HG02870 (cell line): ENCODE results near the gene FKBP5.
"Not testable (repeated sequence)": the region's sequence is repeated elsewhere in the genome, so short reads cannot be mapped to it uniquely, and the experiment has no call there.

Source experiments
- ATAC-seq: cut with Tn5 transposase; IDR thresholded peaks from one replicate; pipeline ENCODE4 v1.9.1; 2021; ENCODE audit warnings: mild to moderate bottlenecking, moderate library complexity; ENCODE audit not compliant: unreplicated experiment

Gene FKBP5

DNA sequence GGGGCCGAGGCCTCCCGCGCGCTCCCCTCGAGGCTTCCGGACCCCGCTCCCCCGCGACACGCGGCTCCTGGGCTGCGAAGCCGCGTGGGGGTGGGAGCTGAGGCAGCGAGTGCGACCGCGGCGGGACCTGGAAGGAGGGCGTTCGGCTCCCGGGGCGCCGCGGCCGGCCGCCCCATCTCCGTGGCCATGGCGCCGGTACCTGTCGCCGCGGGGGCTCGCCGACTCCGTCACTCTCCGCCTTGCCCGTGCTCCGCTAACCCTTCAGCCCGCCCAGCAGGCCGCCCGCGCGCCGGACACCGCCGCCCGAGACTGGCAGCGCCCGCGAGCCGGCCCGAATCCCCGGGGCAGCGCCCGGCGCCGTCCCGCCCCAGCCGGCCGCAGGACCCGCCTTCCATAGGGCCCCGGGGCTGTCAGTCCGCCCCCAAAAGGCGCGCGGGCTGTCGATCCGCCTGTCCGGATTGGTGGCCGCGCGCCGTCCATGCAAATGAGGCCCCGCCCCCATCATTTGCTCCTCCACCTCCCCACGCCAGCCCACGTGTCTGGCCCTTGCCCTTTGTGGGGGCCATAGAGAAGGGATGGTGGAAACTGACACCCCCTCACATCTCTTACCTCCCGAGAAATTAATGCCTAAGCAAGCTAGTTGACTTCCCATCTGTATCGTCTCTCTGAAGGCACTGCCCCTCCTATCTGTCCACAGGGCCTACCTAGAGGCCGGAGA, at the start of gene FKBP5:
TSS of gene FKBP5 (minus strand) at position 311 of the 718 bp plus-strand sequence. CDS start 46,091 bp downstream, outside the sequence.
- peak; percentile 73 for ATAC-seq

DNA sequence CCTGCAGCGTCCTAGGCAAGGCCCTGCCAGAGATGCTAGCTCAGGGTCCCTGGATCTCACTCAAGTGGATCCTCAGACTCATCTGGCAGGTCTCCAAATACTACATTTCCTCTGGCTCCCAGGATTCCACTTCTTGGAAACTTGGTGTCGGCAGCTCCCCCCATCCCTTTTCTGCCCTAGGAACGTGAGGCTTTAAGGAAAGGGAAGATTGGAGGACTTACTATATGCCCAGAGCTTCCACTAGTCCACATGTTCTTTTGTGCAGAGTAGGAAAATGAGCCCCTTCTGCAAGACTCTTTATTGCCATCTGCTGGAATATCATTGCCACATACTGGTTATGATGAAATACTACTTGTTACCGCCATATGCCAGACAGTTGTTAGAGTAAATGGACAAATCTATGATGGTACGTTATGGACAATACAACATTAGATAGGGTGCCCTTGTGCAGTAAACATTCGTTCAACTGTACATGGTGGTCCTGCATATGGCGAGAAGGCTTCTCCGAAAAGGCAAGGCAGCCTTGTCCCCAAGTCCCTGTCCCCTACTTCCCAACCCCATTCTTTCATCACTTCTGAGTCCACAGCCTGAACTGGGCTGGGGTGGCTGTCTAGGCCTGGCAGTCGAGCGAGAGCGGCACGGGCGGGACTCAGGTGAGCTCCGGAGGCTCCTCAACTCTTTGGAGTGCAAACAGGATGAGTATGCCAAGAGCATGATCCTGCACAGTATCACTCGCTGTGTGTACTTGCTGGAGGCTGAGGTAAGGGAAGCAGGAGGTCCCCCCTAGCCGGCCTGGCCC, 48.9 kb upstream of the FKBP5 start:
- ATAC-seq = no peak

DNA sequence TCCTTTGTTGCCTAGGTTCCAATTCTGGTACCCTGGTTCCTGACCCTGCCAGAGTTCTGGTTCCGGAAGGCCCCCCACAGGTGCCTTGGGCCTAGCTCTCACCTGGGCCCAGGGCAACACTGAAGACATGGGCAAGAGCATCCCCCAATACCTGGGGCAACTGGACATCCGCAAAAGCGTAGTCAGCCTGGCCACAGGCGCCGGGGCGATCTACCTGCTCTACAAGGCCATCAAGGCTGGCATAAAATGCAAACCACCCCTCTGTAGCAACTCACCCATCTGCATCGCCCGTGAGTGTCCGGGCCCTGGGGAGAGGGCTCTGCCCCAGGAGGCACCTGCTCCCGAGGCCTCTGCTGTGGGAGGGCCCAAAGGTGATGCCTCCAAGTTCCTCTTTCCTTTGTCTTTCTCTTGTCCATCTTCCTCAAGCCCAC, 48.3 kb upstream of the FKBP5 start, which contains the start of gene ARMC12:
TSS of gene ARMC12 (plus strand) at position 51 of the 431 bp plus-strand sequence. CDS start at position 128, 77 bp downstream.
- ATAC-seq = no peak

DNA sequence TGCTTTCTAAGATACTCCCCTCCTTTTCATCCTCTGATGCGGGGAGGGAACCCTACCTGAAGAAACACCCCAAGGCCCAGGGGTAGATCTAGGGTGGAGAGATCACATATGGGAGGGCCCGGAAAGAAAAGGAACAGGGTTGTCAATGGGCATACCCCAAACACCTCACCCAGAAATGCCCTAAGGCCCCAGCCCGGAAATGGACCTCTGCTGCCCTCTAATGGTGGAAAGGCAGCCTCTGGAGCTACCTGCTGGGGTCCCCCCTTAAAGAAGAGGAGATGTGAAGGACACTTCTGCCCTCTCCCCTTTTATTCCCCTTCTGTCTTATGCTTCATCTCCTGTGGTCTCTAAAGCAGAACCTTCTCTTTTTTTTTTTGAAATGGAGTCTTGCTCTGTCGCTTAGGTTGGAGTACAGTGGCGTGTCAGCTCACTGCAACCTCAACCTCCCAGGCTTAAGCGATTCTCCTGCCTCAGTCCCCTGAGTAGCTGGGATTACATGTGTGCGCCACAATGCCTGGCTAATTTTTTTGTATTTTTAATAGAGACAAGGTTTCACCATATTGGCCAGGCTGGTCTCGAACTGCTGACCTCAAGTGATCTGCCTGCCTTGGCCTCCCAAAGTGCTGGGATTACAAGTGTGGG, 47.7 kb upstream of the FKBP5 start:
- no peak for ATAC-seq

DNA sequence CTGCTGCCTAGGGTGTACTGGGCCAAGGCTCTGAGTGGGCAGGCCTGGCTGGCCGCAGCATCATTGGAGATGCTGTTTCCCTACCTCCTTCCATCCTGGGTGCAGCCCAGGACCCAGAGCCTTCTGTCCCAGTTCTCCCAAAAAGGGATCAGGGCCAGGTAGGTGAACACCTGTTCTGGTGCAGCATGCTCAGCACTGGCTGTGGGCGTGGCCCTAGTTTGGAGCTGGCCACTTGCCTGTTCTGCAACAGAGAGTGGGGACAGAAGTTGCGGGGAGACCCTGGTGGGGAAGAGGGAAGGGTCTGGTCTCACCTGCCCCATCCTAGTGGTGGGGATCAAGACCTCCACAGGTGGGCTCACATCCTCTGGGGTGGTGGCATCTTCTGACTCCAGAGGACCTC, 46.7 kb upstream of the FKBP5 start:
- no peak for ATAC-seq

DNA sequence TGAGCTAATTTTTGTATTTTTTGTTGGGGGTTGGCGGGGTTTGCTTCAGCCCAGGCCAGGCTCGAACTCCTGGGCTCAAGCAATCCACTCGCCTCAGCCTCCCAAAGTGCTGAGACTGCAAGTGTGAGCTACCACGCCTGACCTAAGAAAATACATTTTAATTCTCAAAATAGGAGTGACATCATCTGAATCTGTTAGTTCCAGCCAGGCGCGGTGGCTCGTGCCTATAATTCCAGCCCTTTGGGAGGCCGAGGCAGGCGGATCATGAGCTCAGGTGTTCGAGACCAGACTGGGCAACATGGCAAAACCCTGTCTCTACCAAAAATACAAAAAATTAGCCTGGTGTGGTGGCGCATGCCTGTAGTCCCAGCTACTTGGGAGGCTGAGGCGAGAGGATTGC, 45.6 kb upstream of the FKBP5 start:
- ATAC-seq = not testable (repeated sequence)

DNA sequence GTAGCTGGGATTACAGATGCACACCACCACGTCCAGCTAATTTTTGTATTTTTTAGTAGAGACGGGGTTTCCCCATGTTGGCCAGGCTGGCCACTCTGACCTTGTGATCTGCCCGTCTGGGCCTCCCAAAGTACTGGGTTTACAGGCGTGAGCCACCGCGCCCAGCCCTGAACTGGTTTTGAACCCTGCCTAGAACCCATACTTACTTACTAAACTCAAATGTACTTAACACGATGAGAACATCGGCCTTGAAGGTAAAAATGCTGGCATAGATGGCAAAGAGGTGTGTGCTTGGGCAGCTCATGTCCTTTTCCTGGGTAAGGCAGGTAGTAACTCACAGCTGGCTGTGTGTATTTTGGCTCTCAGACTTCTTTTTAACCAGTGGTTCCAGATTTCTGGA, 44.9 kb upstream of the FKBP5 start:
- ATAC-seq = no peak

DNA sequence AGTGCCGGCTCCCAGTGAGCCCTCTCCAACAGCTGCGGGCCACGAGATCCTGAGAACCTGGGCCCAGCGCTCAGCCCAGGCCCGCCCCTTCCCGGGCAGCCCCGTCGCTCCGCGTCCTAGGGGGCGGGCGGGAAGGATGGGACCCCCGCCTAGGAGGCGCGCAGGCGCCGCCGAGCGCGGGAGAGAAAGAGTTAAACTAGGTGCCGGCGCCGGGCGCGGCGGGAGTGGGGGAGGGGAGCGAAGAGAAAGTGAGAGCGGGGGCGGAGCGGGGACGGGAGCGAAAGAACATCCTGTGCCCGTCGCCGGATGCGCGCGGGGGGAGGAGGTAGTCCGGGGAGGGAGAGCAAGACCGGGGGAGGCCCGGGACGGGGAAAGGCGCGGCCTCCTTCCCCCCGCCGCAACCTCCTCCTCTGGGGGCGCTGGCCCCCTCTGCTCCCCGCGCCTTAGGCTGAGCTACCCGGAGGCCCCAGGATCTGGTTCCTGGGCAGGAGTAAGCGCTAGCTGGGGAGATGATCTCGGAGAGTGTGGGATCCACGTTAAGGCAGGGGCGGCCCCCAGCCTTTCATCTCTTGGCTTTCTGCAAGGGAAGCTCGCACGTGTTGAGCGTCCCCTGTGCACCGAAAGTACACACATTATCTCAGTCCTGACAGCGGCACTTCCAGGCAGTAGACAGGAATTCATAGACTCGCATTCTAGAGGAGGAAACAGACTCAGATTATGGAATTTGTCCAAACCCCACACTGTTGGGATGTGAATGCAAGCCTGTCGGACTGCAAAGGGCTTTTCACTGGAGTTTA, 43.2 kb upstream of the FKBP5 start:
- ATAC-seq = peak; percentile 43

DNA sequence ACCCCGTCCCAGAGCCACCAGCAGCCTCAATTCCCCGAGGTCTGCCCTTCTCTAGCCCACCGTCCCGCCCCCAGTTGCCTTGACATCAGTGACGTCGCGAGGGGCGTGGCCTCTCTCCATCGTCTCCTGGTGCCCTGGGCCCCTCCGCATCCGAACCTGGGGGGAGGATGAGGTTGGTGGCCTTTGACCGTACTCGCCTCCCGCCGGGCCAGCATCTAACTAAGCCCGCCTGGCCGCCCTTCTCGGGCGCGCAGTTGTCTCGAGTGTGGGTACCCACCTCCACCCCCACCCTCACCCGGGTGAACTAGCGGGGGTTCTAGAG, 42.7 kb upstream of the FKBP5 start:
- peak; percentile 43 for ATAC-seq

DNA sequence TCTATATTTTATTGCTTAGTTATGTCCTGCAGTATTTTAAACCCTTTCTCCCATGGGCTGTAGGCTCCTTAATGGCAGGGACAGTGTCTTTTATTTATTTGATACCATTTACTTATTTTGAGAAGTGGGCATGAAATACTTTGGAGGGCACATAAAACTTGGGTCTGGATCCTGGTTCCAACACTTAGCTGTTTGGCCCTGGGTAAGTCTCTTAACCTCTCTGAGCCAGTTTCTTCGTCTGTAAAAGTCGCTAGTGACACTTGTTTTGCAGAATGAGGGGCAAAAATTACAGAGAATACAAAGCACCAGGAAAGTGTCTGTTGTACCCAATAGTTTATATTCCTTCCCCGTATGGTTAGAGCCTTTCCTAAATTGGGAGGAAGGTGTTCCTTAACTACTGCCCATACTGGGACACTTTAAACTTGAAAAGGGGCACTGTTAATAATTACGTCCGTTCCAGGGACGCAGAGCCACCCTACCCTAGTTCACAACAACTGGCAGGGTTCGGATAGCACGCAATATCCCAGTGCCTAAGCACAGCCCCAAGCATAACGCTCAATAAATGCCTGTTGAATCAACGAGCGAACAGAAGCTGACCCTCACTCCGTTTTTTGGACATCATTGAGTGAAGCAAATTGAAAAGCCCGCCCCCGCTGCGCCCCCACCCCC, 42.2 kb upstream of the FKBP5 start:
- ATAC-seq = no peak

DNA sequence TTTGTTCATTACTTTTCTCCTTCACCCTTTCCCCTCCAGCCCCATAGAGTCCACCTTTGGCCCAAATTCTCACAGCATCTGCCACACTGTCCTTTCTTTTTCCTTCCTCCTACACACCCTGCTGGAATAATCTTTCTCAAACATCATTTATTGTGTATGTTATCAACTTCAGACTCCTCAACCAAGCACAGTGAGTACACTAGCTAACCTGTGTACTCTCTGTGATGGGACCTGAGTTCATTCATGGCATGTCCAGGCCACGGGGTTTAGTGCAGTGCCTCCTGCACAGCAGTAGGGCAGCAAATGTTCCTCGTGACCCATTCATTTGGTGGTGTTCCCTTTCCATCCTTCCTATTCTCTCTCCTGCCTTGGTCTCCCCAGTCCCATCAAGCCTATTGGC, 41.0 kb upstream of the FKBP5 start:
- ATAC-seq = no peak

DNA sequence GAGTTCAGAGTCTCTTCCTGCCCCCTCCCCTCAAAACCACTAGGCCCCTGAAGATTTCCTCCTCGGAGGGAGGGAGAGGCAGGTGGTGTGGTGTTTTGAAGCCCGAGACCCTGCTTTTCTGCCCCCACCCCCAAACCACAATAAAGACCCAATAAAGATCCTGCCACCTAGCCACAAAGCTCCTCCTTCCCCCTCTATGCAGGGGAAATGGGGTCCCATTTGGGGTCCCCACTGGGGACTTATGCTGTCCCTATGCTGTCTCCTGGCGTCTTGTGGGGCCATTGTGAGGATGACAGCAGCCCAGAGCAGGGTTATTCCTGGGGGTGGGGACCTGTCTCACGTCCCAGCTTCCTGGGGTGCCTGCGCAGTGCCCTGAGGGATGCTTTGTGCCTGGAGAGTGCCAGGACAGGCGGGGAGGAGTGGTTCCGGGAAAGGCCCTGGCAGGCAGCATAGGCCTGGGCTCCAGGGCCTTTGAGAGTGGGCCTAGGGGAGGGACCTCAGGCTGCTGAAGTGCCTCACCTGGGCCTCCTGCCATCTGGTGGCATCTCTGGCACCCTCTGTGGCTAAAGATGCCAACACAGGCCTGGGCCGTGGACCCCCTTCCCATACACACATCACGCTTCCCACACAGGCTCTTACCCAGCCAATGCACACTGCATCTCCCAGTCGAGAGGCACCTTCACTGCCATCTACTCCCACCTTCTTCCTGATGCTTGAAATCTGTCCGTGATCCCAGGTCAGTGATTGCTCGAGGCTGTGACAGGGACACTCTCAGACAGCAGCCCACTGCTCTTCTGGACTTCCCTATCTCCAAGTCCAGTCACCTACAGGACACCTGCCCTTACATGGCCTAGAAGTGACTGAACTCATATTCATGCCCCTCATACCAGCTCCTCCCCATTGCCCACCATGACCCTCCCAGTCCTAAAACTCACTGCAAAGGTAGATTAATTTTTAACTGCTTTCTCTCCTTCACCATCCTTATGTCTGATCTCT, 40.3 kb upstream of the FKBP5 start:
- no peak for ATAC-seq

DNA sequence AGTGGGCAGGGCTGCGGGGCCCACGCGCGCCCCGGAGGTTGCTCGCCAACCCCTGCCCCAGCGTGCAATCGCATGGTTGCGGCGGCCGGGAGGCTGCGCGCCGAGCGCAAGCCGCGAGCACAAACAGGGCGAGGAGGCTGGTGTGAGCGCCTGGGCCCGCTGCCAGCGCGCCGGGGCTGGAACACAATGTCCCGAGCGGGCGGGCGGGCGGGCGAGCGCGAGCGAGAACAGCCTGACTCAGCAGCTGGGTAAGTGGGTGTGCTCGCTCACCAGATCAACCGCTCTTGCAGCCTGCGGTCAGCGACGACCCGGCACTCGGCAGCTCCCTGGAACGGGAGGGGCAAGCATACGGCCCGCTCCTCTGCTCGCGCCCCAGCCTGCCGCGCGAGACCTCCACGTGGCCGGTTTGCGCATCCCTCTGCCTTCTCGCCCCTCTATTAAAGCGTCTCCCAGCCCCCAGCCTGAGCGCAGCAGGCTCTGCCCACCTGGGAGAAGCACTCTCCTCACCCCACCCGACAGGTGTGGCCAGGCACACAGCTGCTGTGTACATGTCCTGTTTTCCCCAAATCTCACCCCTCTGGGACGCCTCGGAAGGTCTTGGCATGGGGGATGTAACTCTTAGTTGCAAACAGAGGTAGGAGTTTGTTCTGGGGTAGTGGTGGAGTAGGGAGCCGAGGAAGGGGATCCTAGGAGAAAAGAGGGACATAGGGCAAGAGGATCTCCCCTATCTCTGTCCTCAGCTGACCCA, 39.4 kb upstream of the FKBP5 start:
- peak; percentile 40 for ATAC-seq

DNA sequence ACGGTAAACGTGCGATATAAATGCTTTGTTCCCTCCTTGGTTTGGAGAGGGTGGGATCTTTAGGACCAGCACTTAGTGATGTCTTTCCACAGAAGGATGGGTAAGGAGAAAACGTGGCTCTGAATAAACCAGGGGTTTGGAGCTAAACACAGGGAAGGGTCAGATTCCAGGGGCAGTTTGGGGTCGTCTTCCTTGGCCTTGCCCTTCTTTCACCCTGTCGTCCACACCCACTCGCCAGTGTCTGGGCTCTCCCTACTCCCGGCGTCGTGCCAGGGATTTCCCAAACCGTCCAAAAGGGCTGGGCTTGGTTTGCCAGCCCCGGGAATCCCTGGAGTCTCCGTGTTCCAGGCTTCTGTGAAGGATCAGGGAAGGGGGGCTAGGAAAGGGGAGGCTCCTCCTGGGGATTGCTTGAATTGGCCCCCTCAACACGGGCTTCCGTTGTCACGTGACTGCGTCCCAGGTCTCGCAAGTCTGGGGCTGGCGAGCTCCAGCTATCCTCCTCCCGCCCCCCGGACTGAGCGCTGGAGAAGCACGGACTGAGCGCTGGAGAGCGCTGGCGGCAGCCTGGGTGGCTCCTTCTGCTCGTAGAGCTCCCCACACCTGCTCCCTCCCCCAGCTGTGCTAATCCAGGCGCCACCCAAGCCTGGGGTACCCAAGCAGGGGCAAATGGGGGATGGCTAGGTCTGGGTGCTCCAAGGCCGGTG, 38.7 kb upstream of the FKBP5 start:
- no peak for ATAC-seq

DNA sequence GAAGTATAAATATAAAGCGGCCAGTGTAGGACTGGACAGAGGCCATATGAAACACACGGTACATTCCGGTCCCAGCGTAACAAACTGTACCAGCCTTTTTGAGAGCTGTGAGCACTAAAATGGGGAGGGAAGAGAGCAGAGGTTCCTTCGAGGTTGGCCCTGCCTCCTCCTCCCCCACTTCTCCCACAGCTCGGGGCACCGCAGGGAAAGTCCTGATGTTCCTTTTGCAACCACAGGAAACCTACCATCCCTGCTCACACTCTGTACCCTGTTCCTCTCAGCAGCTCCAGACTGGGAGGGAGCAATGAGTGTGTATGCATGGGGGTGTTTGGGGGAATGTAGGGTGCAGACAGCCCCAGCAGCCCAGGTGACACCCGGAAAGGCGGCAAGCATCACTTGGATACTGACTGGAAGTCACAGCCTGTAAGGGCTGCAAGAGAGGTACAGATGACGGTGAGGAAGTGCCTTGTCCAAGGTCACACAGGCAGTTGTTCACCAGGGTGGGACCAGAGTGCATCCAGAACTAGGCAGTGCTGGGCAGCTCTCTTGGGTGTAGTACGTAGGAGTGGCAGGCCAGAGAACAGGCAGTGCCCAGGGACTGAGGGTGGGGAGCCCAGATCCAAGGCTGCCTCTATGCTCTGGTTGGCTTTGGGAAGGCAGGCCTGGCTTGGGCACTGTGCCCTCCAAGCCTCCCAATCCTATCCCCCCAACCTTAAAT, 37.2 kb upstream of the FKBP5 start:
- no peak for ATAC-seq

DNA sequence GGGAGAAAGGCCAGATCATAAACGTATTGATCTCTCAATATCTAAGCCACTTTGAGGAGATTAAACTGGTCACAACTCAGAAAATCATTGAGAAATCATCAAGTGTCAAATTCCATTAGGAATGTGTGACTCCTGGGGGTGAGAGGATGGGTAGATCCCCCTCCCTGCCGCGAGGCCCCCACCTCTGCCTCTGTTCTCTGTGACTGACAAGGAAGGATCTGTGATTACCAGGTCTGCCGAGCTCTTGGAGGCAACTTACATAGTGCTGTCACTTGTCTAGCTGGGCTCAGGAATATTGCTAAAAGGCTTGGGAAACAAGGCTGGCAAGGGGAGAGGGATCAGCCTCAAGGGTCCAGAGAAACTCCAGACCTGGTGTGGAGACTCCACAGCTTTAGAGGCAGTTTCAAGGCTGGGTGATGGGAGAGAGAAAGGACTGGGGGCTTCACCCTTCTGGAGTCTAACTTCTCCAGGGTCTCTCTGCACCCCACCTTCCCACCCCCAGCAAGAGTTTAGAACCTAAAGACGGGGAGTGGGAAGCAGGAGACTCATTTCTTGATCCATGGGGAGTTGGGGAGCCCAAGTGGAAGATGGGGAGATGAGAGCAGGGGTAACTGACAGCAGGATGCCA, 36.5 kb upstream of the FKBP5 start:
- ATAC-seq = no peak

DNA sequence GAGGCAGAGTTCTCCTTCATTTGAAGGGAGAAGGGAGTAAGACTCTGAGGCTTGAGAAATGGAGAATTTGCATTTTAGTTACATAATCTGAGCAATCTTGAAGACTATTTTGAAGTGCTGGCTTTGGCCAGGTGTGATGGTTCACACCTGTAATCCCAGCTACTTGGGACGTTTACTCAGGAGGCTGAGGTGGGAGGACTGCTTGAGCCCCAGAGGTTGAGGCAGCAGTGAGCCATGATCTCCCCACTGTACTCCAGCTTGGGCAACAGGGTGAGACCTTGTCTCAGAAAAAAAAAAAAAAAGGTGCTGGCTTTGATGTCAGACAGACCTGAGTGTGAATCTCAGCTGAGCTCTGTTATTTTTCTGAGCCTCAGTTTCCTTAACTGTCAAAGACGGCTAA, 35.8 kb upstream of the FKBP5 start:
- no peak for ATAC-seq
